Skeletal muscle cell (primary cell): Measurements from ENCODE around the gene ITGB5.

ENCODE experiments used
- DNase-seq: peaks from one replicate; pipeline ENCODE4 v3.0.0-alpha.2; 2010; ENCODE audit warnings: low read depth
- H3K4me3 ChIP-seq: 2 replicates; pipeline ENCODE4 v1.5.1; 2011; ENCODE audit warnings: low read depth, mild to moderate bottlenecking, control low read depth, low read length, moderate library complexity

Gene ITGB5

GRCh38 chr3:124823206-124823605, 64.0 kb downstream of the ITGB5 start:
- no peak overlapping the region for H3K4me3 ChIP-seq
- DNase-seq: no peak

GRCh38 chr3:124821356-124821755, 65.8 kb downstream of the ITGB5 start:
- H3K4me3 ChIP-seq: no peak overlapping the region
- DNase-seq: no peak

GRCh38 chr3:124818398-124819091, 68.6 kb downstream of the ITGB5 start:
- no peak overlapping the region for H3K4me3 ChIP-seq
- DNase-seq: peak; percentile 78

- H3K4me3 ChIP-seq: no peak overlapping the region
- DNase-seq: no peak
These were observed 70.1 kb downstream of the ITGB5 start for GRCh38 chr3:124817079-124817478.

GRCh38 chr3:124816206-124816605, 71.0 kb downstream of the ITGB5 start:
- DNase-seq: no peak
- no peak overlapping the region for H3K4me3 ChIP-seq

- no peak for DNase-seq
- H3K4me3 ChIP-seq: no peak overlapping the region
These were observed 71.4 kb downstream of the ITGB5 start for GRCh38 chr3:124815781-124816180.

- H3K4me3 ChIP-seq: no peak overlapping the region
- DNase-seq: no peak
These were observed 72.3 kb downstream of the ITGB5 start for GRCh38 chr3:124814620-124815421.

- DNase-seq: no peak
These were observed 73.6 kb downstream of the ITGB5 start for GRCh38 chr3:124813541-124813940.

GRCh38 chr3:124812291-124813265, 74.6 kb downstream of the ITGB5 start:
- peak; percentile 99 for DNase-seq
- no peak overlapping the region for H3K4me3 ChIP-seq

More at GRCh38 chr3:124813541-124813940, 73.6 kb downstream of the ITGB5 start:
- H3K4me3 ChIP-seq: no peak overlapping the region

- no peak overlapping the region for H3K4me3 ChIP-seq
- no peak for DNase-seq
These were observed 75.7 kb downstream of the ITGB5 start for GRCh38 chr3:124811436-124811835.

- DNase-seq: no peak
- no peak overlapping the region for H3K4me3 ChIP-seq
These were observed 76.2 kb downstream of the ITGB5 start for GRCh38 chr3:124810970-124811369.

- no peak overlapping the region for H3K4me3 ChIP-seq
- DNase-seq: no peak
These were observed 78.1 kb downstream of the ITGB5 start for GRCh38 chr3:124809039-124809438.

- H3K4me3 ChIP-seq: no peak overlapping the region
- no peak for DNase-seq
These were observed 81.5 kb downstream of the ITGB5 start for GRCh38 chr3:124805671-124806070.

- no peak overlapping the region for H3K4me3 ChIP-seq
- DNase-seq: no peak
These were observed 82.3 kb downstream of the ITGB5 start for GRCh38 chr3:124804875-124805274.

- no peak overlapping the region for H3K4me3 ChIP-seq
- no peak for DNase-seq
These were observed 84.5 kb downstream of the ITGB5 start for GRCh38 chr3:124802702-124803101.

- no peak overlapping the region for H3K4me3 ChIP-seq
- DNase-seq: no peak
These were observed 85.0 kb downstream of the ITGB5 start for GRCh38 chr3:124802061-124802698.

GRCh38 chr3:124800511-124801258, 86.5 kb downstream of the ITGB5 start:
- no peak overlapping the region for H3K4me3 ChIP-seq
- DNase-seq: no peak

- no peak for DNase-seq
- no peak overlapping the region for H3K4me3 ChIP-seq
These were observed 87.1 kb downstream of the ITGB5 start for GRCh38 chr3:124800076-124800475.

GRCh38 chr3:124799676-124800075, 87.5 kb downstream of the ITGB5 start:
- H3K4me3 ChIP-seq: no peak overlapping the region
- no peak for DNase-seq
